ENCODE measurements around the gene TMEM184A.

TMEM184A gene

GRCh38 chr7:1550005-1550845 lies 5.8 kb downstream of the TMEM184A start:
- DNase-seq, result no peak

GRCh38 chr7:1549357-1550004 lies 6.5 kb downstream of the TMEM184A start:
- no peak for DNase-seq

DNA sequence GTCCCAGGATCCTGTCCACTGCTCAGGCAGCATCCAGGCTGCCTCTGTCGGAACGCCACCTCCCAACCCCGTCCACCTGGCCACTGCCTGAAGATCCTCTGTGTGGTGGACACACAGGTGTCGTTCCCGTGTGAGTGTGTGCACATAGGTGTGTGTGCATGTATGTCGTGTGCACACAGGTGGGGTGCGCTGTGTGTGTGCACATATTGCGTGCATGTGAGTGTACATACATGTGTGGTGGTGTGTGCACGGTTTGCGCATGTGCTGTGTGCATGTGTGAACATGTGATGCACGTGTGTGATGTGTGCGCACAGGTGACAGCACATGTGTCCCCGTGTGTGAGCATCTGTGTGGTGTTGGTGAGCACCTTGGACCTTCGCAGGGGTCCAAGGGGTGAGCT lies 7.1 kb downstream of the TMEM184A start:
- no peak for DNase-seq

DNA sequence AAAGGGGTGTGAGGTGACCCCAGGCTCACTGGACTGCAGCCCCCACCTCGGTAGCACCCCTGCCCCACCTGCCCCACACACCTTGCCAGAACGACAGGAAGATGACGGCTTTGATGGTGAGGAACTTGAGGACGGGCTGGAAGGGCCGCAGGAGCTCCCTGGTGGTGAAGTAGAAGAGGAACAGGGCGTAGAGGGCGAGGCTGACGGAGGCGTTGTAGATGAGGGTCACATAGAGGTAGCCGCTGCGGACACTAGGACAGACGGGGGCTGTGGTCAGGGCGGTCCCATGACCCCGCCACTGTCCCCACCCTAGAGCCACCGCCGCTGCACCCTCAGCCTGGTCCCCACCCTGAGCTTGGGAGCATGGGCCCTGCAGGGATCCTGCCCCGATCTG lies 7.6 kb downstream of the TMEM184A start:
- no peak for DNase-seq

DNA sequence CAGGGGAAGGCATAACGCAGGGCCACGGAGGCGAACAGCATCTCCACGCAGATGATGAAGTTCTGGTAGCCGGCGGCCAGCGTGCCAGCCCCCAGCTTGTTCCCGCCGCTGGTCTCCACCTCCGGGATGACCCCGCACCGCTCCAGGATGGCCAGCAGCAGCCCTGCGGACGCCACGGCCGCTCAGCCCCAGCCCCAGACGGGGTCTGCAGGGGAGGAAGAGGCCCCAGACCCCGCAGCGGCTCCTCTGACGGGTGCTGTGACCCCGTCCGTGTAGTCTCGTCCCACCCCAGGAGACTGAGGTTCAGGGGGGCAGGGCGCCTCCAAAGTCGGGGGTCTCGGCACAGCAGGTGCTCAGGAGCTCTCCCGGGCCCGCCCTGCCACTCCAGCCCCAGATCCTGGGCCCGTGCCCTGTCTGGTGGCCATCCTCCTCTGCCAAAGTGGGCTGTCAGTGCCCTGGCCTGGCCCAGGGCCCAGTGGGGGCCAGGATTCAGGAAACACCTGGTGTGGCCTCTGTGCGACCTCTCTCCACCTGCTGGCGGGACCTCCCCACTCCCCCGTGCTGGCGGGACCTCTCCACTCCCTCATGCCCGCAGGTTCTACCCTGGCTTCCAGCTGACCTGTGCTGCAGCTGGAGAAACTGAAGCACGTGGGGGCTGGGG lies 8.1 kb downstream of the TMEM184A start:
- no peak for DNase-seq

DNA sequence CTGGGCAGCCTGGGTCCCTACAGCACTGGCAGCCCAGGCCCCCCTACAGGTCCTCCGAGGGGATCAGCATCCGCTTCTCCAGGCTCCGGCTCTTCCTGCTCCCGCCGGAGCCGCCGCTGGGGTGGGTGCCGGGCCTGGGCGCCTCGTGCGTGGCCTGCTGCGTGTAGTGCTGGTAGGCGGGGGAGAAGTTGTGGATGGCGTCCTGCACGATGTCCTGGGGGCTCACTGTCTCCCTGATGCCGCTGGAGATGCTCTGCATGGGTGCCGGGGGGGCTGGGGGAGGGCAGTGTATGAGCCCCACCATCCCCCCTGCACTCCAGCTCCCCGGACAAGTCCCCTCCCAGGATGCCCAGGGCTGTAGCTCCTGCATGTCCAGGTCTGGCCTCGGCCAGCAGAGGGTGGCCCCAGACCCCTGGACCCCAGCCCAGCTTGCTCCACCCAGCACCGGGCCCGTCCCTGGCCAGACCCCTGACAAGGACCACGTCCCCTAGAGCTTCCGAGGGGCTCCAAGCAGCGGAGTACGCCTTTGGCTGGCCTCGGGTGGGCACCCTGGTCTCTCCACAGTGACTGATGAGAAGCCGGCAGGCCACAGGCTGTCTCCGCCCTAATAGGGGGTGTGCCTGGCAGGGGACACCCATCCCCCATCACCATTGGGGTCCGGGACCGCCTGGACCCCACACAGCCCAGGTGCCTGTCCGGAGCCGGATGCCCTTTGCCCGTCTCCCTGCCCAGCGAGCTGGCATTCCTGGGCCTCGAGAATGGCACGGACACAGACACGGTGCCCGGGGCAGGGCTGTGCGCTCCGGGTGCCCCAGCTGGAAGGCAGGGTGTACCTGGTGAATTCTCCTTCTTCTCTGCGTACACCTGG lies 8.9 kb downstream of the TMEM184A start:
- DNase-seq, result no peak

DNA sequence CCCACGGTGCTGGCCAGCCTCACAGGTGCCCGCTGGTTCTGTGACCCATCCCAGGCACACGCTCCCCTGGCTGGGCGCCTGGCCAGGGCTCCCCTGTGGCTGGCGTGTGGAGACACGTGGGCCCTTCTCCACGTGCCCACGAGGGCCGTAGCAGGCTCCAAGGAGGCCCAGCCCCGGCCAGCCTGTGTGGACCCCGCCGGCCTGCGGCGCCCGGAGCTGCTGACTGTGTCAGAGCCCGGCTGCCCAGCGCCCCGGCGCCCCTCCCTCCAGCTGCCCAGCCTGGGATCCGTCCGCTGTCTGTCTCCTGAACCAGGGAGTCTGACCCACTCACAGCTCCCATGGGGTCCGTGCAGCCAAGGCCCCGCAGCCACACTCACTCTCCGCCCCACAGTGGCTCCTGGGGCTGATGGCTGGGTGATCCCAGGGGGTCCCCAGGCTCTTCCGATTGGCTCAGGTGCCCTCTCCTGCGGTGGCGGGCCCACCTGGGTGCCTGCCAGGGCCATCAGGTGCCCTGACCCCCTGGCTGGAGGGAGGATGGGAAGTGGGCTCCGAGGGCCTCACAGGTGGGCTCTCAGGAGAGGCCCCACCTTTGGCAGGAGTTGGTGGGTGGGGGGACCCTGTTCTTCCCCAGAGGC lies 9.6 kb downstream of the TMEM184A start:
- no peak for DNase-seq

DNA sequence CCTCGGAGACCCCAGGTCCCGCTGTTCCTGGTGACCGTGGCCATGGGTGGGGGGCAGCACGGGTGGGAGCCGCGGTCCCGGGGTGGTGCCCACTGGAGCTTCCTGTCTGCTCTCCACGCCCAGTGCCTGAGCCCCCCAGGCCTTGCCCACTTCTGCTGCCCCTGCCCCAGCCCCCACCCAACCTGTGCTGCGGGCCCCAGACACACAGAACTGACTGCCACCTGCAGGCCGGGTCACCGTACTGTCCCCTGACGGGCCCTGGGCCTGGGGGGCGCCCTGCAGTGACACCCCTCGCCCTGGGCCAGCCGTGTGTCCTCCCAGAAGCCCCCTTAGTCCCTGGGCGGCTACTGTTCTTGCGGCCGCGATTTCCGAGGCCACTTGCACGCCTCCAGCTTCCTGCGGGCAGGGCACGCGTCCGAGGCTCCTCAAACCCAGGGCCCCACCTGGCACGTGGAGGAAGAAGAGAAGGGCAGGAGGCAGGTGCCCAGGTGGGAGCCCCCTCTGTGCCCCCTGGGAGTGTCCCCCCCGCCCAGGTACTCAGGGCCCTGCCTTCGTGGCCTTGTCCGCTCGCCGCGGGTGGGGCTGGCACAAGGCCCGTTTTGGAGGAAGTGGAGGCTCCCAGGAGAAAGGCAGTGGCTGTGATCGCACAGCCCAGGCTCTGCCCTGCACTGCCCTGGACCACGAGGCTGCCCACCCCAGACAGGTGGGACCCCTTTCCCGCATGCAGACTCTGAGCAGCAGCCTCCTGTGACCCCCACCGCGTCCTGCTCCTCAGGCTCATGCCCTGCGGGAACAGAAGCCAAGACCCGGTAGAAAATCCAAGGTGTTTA lies 10.4 kb downstream of the TMEM184A start:
- no peak for DNase-seq

DNA sequence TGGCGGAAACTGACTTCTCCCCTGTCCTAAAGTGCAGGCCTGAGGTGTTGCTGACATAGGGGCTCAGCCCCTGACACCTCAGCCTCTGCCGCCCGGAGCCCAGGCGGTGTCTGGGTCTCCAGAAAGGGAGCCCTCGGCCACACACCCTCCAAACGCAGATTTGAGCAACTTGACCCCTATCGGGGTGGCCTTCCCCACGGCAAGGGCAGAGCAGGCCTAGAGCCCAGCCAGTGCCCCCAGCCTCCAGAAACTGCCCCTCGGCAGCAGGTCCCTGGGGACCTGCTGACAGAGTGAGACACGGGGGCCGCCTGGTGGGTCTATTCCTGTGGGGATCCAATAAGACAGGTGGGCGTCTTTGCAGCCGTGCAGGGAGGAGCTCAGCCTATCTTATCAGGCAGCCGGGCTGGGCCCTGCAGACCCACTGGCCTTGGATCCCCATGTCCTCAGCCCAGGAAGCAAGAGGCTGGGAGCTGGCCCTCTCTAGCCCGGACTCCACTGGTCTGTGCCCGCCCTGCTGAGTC lies 11.0 kb downstream of the TMEM184A start:
- DNase-seq, result no peak

DNA sequence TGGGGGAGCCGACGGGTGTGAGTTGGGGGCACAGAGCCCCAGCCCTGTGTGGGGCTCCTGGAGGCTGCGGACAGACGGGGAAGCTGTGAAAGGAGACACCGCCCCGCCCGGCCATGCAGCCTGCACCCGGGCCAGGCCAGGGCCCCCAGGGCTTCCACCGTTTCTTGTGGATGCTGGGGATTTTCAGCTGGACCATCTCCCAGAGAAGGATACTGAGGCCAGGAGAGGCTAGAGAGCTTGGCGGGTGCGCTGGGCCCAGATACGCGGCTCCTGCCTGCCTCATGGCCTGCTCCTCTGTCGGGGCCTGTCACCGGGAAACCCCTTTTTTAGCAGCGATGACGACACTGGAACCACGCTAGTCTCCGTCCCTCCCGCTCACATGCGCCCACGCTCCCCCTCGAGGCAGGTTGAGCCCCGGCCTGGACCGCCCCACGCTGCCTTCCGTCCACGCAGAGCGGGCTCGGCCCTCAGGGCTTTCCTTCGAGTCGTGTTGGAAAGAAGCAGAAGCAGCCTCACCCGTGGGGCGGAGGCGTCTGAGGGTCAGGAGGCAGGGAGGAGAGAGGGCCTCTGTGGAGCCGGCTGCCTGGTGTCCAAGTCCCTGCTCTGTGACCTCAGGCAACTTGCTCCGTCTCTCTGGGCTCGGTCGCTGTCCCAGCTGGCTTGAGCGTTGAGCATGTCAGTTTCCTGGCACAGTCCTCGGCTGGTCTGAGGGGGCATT lies 11.7 kb downstream of the TMEM184A start:
- DNase-seq, result no peak

DNA sequence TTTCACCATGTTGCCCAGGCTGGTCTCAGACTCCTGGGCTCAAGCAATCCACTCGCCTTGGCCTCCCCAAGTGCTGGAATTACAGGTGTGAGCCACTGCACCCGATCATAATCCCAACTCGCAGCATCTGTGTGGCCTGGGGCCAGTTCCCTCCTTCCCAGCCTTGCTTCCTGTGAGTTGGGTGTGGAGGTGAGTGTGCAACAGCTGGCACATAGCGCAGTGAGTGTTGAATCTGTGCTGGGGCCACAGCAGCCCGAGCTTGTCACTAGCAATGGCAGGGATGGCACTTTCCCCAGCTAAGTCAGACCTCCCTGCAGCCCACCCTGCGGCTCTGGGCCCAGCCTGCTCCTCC lies 12.2 kb downstream of the TMEM184A start:
- DNase-seq, result no peak

- DNase-seq, result no peak
Measured at GRCh38 chr7:1542841-1543747, 12.9 kb downstream of the TMEM184A start.

- DNase-seq, result no peak
Measured at GRCh38 chr7:1542329-1542728, 13.7 kb downstream of the TMEM184A start.

GRCh38 chr7:1541431-1542162 lies 14.4 kb downstream of the TMEM184A start:
- DNase-seq, result no peak

DNA sequence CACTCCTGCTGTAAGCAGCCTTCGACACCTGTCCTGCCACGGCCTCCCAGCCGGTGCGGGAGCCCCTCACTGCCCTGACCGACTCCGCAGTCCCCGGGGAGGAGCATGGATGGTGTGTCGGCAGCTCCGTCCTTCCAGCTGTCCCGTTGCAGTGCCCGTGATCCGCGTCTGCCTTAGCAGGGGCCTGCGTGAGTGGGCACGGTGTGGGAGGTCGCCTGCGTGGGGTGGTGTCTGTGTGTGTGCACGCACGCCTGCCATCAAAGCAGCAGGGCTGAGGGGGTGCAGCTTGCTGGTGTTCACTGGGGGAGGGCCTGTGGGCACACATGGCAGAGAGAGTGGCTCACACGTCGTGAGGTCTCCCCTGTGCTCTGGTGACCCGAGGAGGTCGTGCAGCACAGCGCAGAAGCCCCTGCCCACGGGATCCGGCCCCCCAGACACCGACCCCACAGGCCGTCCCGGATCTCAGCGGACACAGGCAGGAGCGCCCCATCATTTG lies 15.2 kb downstream of the TMEM184A start:
- DNase-seq, result no peak

GRCh38 chr7:1539882-1540775 lies 15.9 kb downstream of the TMEM184A start:
- no peak for DNase-seq

GRCh38 chr7:1539181-1539881 lies 16.7 kb downstream of the TMEM184A start:
- no peak for DNase-seq
